Measurements from ENCODE around the gene CCNL1.

CCNL1 gene

GRCh38 chr3:157113832-157114505 lies 46.0 kb downstream of the CCNL1 start:
- no peak for TF ChIP-seq TAF1 (IDR thresholded peaks at IDR 0.05; ENCODE audit: borderline replicate concordance, insufficient read depth, low read length)
- TF ChIP-seq FOXP2 (optimal IDR thresholded peaks at IDR 0.05; ENCODE audit: borderline replicate concordance, extremely low read depth, extremely low read length, insufficient read depth) = no peak
- no peak for TF ChIP-seq SIN3A (IDR thresholded peaks at IDR 0.05; ENCODE audit: borderline replicate concordance, insufficient read depth, low read length)
- no peak for TF ChIP-seq POLR2AphosphoS5 (IDR thresholded peaks at IDR 0.05; ENCODE audit: low read depth, low read length)
- TF ChIP-seq REST (IDR thresholded peaks at IDR 0.05; ENCODE audit: insufficient read depth in 1 of 2, low read depth in 2 of 2, low read length in 2 of 2) = no peak

- TF ChIP-seq TAF1 (IDR thresholded peaks at IDR 0.05; ENCODE audit: borderline replicate concordance, insufficient read depth, low read length) (no peak), SIN3A (IDR thresholded peaks at IDR 0.05; ENCODE audit: borderline replicate concordance, insufficient read depth, low read length) (no peak), POLR2AphosphoS5 (IDR thresholded peaks at IDR 0.05; ENCODE audit: low read depth, low read length) (no peak), FOXP2 (optimal IDR thresholded peaks at IDR 0.05; ENCODE audit: borderline replicate concordance, extremely low read depth, extremely low read length, insufficient read depth) (no peak), REST (IDR thresholded peaks at IDR 0.05; ENCODE audit: insufficient read depth in 1 of 2, low read depth in 2 of 2, low read length in 2 of 2) (no peak)
Measured at GRCh38 chr3:157112536-157112935, 47.4 kb downstream of the CCNL1 start.

DNA sequence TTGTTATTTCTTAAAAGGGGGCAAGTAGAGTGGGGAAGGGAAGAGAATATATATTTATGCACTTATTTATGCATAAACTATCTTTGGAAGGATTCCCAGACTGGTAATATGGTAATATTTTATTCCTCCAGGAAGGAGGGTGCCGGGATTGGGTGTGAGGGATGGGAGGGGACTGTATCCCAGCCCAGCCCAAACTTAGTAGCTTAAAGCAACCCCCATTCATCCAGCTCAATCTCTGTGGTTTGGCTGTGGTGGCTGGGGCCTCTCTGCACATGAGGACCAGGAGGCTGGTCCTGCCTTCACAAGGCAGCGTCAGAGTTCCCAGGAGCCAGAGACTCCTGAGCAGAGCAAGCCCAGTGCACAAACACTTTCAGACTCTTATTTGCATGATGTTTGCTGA lies 48.4 kb downstream of the CCNL1 start:
- TF ChIP-seq REST (IDR thresholded peaks at IDR 0.05; ENCODE audit: insufficient read depth in 1 of 2, low read depth in 2 of 2, low read length in 2 of 2) = no peak
- no peak for TF ChIP-seq TAF1 (IDR thresholded peaks at IDR 0.05; ENCODE audit: borderline replicate concordance, insufficient read depth, low read length)
- no peak for TF ChIP-seq FOXP2 (optimal IDR thresholded peaks at IDR 0.05; ENCODE audit: borderline replicate concordance, extremely low read depth, extremely low read length, insufficient read depth)
- TF ChIP-seq SIN3A (IDR thresholded peaks at IDR 0.05; ENCODE audit: borderline replicate concordance, insufficient read depth, low read length) = no peak
- TF ChIP-seq POLR2AphosphoS5 (IDR thresholded peaks at IDR 0.05; ENCODE audit: low read depth, low read length) = no peak

GRCh38 chr3:157110761-157111278 lies 49.1 kb downstream of the CCNL1 start:
- TF ChIP-seq SIN3A (IDR thresholded peaks at IDR 0.05; ENCODE audit: borderline replicate concordance, insufficient read depth, low read length) (no peak), POLR2AphosphoS5 (IDR thresholded peaks at IDR 0.05; ENCODE audit: low read depth, low read length) (no peak), TAF1 (IDR thresholded peaks at IDR 0.05; ENCODE audit: borderline replicate concordance, insufficient read depth, low read length) (no peak), REST (IDR thresholded peaks at IDR 0.05; ENCODE audit: insufficient read depth in 1 of 2, low read depth in 2 of 2, low read length in 2 of 2) (no peak), FOXP2 (optimal IDR thresholded peaks at IDR 0.05; ENCODE audit: borderline replicate concordance, extremely low read depth, extremely low read length, insufficient read depth) (no peak)
